Calu3 (cell line): Measurements from ENCODE around the gene TMX1. TPM values are rescaled to one million over a fixed set of nuclear protein-coding genes. Genes with fewer than 3 reads are reported as not detected.

ENCODE experiments used
- BruUV-seq: library from RNA; stranded (reverse); fragments of 400-500 nt; replicated peaks from 2 replicates; lab custom pipeline; 2021; lab: Mats Ljungman, UMichigan
- CTCF ChIA-PET: fragments of 300-600 bp; sonication (Branson Sonifier 250); formaldehyde crosslinking; loops from one replicate; lab custom pipeline; 2022; ENCODE audit warnings: antibody characterized with exemption; lab: Charles Lee
- DNase-seq: peaks from one replicate; pipeline ENCODE4 v3.0.0; 2022
- H3K27ac Mint-ChIP-seq: one replicate; pipeline ENCODE4 v1.8.0; 2022; ENCODE audit warnings: mixed read lengths; ENCODE audit not compliant: unreplicated experiment
- H3K27me3 Mint-ChIP-seq: one replicate; pipeline ENCODE4 v1.8.0; 2022; ENCODE audit warnings: mixed read lengths; ENCODE audit not compliant: unreplicated experiment
- H3K36me3 Mint-ChIP-seq: one replicate; pipeline ENCODE4 v1.8.0; 2022; ENCODE audit warnings: mild to moderate bottlenecking, moderate library complexity, mixed read lengths; ENCODE audit not compliant: insufficient read depth, unreplicated experiment
- H3K4me1 Mint-ChIP-seq: one replicate; pipeline ENCODE4 v1.8.0; 2022; ENCODE audit warnings: mild to moderate bottlenecking, low read depth, mixed read lengths; ENCODE audit not compliant: unreplicated experiment
- H3K4me3 Mint-ChIP-seq: one replicate; pipeline ENCODE4 v1.8.0; 2022; ENCODE audit warnings: mild to moderate bottlenecking, low read depth, moderate library complexity, mixed read lengths; ENCODE audit not compliant: unreplicated experiment
- H3K9me3 Mint-ChIP-seq: one replicate; pipeline ENCODE4 v1.8.0; 2022; ENCODE audit warnings: low read depth, mixed read lengths; ENCODE audit not compliant: unreplicated experiment
- intact Hi-C: fragments of 100-400 bp; cut with micrococcal nuclease; formaldehyde crosslinking; loops from one replicate; pipeline ENCODE4 v1.10.0; 2022; ENCODE audit not compliant: unreplicated experiment
- total RNA-seq: library from RNA; stranded (reverse); gene quantifications from 2 replicates; pipeline ENCODE4 v1.2.3, GENCODE V29; 2022
- TF ChIP-seq, protein P1 (sequence below): fragments of 200-600 bp; IDR thresholded peaks from one replicate; pipeline ENCODE4 v1.8.0; 2022; ENCODE audit warnings: antibody characterized with exemption; ENCODE audit not compliant: unreplicated experiment

Gene TMX1
- total RNA-seq, 1 experiment from 2014 or later: 53.8 TPM

DNA sequence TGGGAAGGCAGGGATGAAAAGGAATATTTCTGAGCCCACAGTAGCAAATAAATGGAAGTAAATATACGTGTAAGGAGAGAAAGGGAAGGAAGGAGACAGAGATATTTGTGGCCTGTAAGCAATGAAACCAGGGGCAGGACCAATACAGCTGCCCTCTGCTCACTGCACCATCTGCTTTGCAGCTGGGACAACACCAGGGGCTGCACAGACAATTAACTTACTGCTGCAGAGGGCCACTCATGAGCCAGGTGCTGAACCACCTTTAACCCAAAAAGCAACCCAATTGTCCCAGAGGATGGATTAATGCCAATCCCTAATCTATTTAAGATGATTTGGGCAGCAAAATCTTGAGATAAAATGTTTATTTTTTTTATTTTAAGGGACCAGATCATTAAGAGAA is 30.6 kb upstream of the TMX1 start:
- no peaks in the 10 kb centered on the region for H3K9me3 Mint-ChIP-seq
- no peaks in the 10 kb centered on the region for H3K36me3 Mint-ChIP-seq
- H3K4me1 Mint-ChIP-seq: no peaks in the 10 kb centered on the region
- no peaks in the 10 kb centered on the region for H3K27me3 Mint-ChIP-seq
- H3K27ac Mint-ChIP-seq: no peak overlapping the region
- TF ChIP-seq, protein P1, sequence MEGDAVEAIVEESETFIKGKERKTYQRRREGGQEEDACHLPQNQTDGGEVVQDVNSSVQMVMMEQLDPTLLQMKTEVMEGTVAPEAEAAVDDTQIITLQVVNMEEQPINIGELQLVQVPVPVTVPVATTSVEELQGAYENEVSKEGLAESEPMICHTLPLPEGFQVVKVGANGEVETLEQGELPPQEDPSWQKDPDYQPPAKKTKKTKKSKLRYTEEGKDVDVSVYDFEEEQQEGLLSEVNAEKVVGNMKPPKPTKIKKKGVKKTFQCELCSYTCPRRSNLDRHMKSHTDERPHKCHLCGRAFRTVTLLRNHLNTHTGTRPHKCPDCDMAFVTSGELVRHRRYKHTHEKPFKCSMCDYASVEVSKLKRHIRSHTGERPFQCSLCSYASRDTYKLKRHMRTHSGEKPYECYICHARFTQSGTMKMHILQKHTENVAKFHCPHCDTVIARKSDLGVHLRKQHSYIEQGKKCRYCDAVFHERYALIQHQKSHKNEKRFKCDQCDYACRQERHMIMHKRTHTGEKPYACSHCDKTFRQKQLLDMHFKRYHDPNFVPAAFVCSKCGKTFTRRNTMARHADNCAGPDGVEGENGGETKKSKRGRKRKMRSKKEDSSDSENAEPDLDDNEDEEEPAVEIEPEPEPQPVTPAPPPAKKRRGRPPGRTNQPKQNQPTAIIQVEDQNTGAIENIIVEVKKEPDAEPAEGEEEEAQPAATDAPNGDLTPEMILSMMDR: no peak
- no TSS peak for BruUV-seq
- H3K4me3 Mint-ChIP-seq: no peak overlapping the region
- intact Hi-C loops: no loop called here
- CTCF ChIA-PET: no interaction called here
- DNase-seq: no peak

DNA sequence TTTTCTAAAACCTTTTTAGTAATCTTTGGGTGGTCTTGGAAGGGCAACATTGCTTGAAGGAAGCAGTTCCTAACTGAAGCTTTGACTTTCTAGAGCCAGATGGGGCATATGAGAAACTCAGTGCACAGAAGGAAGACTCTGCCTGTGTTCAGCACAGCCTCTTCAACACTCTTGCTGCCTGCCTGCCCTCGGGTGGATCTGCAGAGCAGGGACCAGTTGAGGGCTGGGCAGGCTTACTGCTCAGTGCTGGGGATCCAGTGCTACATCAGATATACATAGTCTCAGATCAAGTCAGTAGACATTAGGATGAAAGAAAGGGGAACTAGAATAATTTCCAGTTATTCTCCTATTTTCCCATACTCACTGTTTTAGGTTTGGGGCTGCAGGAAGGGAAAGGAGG is 29.5 kb upstream of the TMX1 start:
- Mint-ChIP-seq H3K4me1 (no peaks in the 10 kb centered on the region), H3K27me3 (no peaks in the 10 kb centered on the region), H3K9me3 (no peaks in the 10 kb centered on the region), H3K27ac (no peak overlapping the region), H3K36me3 (no peaks in the 10 kb centered on the region), H3K4me3 (no peak overlapping the region)
- TF ChIP-seq, protein P1: no peak
- CTCF ChIA-PET: no interaction called here
- no TSS peak for BruUV-seq
- DNase-seq: no peak
- intact Hi-C loops: no loop called here

DNA sequence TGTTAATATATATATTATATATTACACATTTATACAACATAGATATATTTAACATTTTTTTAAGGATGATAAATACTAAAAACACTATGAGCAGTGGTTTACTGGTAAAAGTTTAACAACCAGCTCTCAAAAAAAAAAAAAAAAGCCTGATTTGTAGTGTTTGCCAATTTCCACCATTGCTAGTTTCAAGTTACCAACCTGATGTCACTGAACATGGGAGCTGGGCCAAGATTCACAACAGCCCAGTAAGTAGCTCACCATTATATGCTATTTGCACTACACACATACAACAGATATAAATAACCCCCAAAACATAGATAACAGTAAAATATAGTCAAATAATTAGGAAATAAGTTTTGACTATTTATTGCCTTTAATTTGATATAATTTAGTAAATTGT is 28.9 kb upstream of the TMX1 start:
- no peaks in the 10 kb centered on the region for H3K36me3 Mint-ChIP-seq
- BruUV-seq: no TSS peak
- no peaks in the 10 kb centered on the region for H3K27me3 Mint-ChIP-seq
- peak; percentile 26 for DNase-seq
- intact Hi-C loops: no loop called here
- CTCF ChIA-PET: no interaction called here
- H3K4me3 Mint-ChIP-seq: no peak overlapping the region
- TF ChIP-seq, protein P1: no peak
- H3K4me1 Mint-ChIP-seq: no peaks in the 10 kb centered on the region
- no peaks in the 10 kb centered on the region for H3K9me3 Mint-ChIP-seq
- no peak overlapping the region for H3K27ac Mint-ChIP-seq

DNA sequence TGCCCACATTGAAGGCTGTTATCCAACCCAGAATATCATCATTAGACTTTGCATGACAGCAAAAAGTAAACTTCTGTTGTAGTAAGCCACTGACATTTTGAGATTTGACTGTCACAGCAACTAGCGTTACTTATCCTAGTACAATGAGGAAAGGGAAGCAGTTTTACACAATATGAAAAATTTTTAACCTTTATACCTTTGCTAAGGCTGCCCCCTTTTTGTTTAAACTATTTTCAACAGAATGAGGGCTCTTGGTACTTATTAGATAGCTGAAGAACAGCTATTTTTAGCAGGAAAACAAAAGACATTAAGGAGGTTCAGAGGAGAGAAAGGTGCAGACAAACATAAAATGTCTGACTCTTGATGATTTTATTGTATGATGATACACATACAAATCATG is 23.4 kb upstream of the TMX1 start:
- no peaks in the 10 kb centered on the region for H3K36me3 Mint-ChIP-seq
- CTCF ChIA-PET: no interaction called here
- no peaks in the 10 kb centered on the region for H3K9me3 Mint-ChIP-seq

More for the DNA sequence above, 23.4 kb upstream of the TMX1 start:
- H3K4me3 Mint-ChIP-seq: no peak overlapping the region
- no peak for DNase-seq
- no peaks in the 10 kb centered on the region for H3K4me1 Mint-ChIP-seq
- no peaks in the 10 kb centered on the region for H3K27me3 Mint-ChIP-seq
- TF ChIP-seq, protein P1: no peak
- intact Hi-C loops: no loop called here
- H3K27ac Mint-ChIP-seq: no peak overlapping the region
- BruUV-seq: no TSS peak
